Measurements from ENCODE around the gene VWA8. TPM values are rescaled to one million over a fixed set of nuclear protein-coding genes. Genes with fewer than 3 reads are reported as not detected.
A peak's percentile ranks its signal among the peaks of the same experiment; 100 is the strongest.

The VWA8 gene
- total RNA-seq, 1 donor from 2014 or later = 33.4 TPM

DNA sequence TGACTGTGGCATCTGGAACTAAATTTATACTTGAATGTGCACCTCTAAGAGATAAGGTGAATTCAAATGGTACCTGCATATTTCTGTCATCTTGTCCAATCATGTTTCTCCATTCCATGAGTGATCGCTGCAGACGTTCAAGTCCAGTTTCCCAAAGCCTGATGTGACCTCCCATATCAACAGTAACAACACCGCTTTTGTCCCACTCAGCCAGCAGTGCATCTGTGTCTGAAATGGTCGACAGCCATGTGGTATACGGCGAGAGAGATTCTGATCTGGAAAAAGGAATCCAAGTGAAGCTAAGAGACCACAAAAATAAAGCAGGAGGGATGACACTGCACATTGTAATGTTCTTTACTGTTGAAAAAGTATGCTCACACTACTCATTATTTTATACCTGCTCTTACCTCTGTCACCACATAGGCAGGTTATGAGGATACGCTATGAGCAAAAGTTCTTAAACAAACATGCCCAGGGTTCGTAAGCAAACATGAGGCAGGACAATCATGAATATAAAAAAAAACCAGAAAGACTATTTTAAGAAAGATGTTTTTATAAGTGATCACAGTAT, 290.0 kb downstream of the VWA8 start:
- Histone ChIP-seq H3K4me1 (no peaks in the 10 kb centered on the region), H3K27ac (no peak overlapping the region), H3K27me3 (no peaks in the 10 kb centered on the region), H3K4me3 (no peak overlapping the region), H3K36me3 (no peaks in the 10 kb centered on the region), H3K9me3 (no peaks in the 10 kb centered on the region)
- intact Hi-C loops (cut with DNase I) = no loop called here
- DNase-seq (ENCODE audit: extremely low spot score in 2 of 2) = no peak
- TF ChIP-seq POLR2A (IDR thresholded peaks at IDR 0.05) (no peak), POLR2AphosphoS5 (IDR thresholded peaks at IDR 0.05; ENCODE audit: insufficient read depth in 1 of 2, low read depth in 1 of 2) (no peak)
- TF ChIP-seq, protein P1, sequence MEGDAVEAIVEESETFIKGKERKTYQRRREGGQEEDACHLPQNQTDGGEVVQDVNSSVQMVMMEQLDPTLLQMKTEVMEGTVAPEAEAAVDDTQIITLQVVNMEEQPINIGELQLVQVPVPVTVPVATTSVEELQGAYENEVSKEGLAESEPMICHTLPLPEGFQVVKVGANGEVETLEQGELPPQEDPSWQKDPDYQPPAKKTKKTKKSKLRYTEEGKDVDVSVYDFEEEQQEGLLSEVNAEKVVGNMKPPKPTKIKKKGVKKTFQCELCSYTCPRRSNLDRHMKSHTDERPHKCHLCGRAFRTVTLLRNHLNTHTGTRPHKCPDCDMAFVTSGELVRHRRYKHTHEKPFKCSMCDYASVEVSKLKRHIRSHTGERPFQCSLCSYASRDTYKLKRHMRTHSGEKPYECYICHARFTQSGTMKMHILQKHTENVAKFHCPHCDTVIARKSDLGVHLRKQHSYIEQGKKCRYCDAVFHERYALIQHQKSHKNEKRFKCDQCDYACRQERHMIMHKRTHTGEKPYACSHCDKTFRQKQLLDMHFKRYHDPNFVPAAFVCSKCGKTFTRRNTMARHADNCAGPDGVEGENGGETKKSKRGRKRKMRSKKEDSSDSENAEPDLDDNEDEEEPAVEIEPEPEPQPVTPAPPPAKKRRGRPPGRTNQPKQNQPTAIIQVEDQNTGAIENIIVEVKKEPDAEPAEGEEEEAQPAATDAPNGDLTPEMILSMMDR (IDR thresholded peaks at IDR 0.05) = no peak

DNA sequence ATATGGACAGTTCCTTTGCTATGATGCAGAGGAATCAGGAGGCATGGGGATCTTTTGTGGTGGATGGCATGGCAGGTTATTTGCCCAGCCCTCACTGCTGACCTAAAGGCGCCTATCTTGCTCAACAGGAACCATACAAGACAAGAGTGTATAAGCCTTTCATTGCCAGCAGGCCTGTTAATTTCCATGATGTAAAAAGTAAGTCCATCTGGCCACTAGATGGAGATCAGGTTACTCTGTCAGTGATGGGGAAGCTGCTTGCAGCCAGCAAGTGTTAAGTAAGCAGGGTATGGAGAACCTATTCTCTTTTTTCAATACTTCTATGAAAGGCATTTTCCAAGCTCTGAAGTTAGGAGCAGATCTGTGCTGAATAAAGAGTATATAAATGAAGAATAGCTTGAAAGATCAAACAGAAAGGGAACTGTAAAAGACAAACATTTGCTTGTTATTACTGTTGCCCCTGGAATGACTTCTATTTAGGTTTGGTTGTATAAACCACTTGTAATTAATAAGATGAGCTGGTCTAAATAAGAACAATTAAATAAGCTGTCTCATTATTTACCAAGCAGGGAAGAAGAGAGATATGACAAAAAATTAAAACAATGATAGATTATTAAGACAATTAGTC, 292.7 kb downstream of the VWA8 start:
- H3K27ac ChIP-seq = no peak overlapping the region
- intact Hi-C loops (cut with DNase I) = loop anchor here (10.0 kb wide), 1 partner anchor 437 kb away; no protein-coding TSS in a partner anchor
- no peak for DNase-seq (ENCODE audit: extremely low spot score in 2 of 2)

DNA sequence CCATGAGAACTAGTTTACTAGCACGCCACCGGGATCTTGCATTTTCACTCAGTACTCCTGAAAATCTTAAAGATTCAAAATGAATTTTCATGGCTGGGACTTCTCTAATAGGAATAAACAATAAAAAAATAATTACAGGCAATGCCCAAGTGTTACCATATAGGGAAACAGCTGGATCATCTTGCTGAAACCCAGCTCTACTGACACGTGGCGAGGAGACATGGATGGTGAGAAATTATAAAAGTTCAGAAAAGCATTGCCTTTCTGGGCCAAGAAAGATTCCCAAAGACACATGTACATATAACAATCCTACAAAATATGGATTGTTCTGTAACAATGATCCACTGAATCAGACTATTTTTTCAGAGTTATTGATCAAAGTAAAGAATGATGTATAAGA, 294.3 kb downstream of the VWA8 start:
- no peak overlapping the region for H3K4me3 ChIP-seq
- no peaks in the 10 kb centered on the region for H3K4me1 ChIP-seq
- no peak for DNase-seq (ENCODE audit: extremely low spot score in 2 of 2)
- no peaks in the 10 kb centered on the region for H3K9me3 ChIP-seq
- H3K27ac ChIP-seq = no peak overlapping the region
- no peak for TF ChIP-seq POLR2A (IDR thresholded peaks at IDR 0.05)
- no peak for TF ChIP-seq POLR2AphosphoS5 (IDR thresholded peaks at IDR 0.05; ENCODE audit: insufficient read depth in 1 of 2, low read depth in 1 of 2)
- TF ChIP-seq, protein P1 (IDR thresholded peaks at IDR 0.05) = no peak
- no peaks in the 10 kb centered on the region for H3K27me3 ChIP-seq
- intact Hi-C loops (cut with DNase I) = loop anchor here (10.0 kb wide), 1 partner anchor 438 kb away; no protein-coding TSS in a partner anchor
- H3K36me3 ChIP-seq = no peaks in the 10 kb centered on the region

More for the DNA sequence above, 292.7 kb downstream of the VWA8 start:
- Histone ChIP-seq H3K27me3 (no peaks in the 10 kb centered on the region), H3K36me3 (no peaks in the 10 kb centered on the region), H3K9me3 (no peaks in the 10 kb centered on the region), H3K4me1 (no peaks in the 10 kb centered on the region), H3K4me3 (no peak overlapping the region)
- TF ChIP-seq, protein P1 (IDR thresholded peaks at IDR 0.05) = peak; percentile 71 to 86 (median 76)
- TF ChIP-seq POLR2A (IDR thresholded peaks at IDR 0.05) (no peak), POLR2AphosphoS5 (IDR thresholded peaks at IDR 0.05; ENCODE audit: insufficient read depth in 1 of 2, low read depth in 1 of 2) (peak in 1 of 2 donors; percentile 63)

DNA sequence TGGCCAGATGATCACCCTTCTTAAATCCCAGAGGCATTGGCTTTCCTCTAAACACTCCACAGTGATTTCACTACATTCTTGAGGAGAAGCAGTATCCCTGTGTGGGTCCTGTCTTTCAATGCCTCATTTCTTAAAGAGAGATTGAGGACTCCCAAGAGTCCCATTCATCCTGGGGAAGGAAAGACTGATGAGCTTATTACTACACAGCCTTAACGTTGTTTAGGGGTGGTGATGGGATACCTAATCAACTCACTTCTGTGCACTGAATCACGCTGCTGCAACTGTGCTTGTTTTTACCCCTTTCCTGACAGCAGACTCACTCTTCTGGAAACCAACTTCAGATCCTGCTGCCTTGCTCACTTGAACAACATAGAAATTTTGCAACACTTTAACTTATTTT, 300.5 kb downstream of the VWA8 start:
- H3K4me1 ChIP-seq = no peaks in the 10 kb centered on the region
- H3K27me3 ChIP-seq = no peaks in the 10 kb centered on the region
- H3K4me3 ChIP-seq = no peak overlapping the region
- DNase-seq (ENCODE audit: extremely low spot score in 2 of 2) = no peak
- intact Hi-C loops (cut with DNase I) = loop anchor here (10.0 kb wide), 1 partner anchor 444 kb away; no protein-coding TSS in a partner anchor
- no peaks in the 10 kb centered on the region for H3K9me3 ChIP-seq
- H3K36me3 ChIP-seq = no peaks in the 10 kb centered on the region
- no peak overlapping the region for H3K27ac ChIP-seq
- TF ChIP-seq POLR2A (IDR thresholded peaks at IDR 0.05) (no peak), POLR2AphosphoS5 (IDR thresholded peaks at IDR 0.05; ENCODE audit: insufficient read depth in 1 of 2, low read depth in 1 of 2) (no peak)
- TF ChIP-seq, protein P1 (IDR thresholded peaks at IDR 0.05) = no peak
